Measurements from ENCODE around the gene ADISSP.

ADISSP gene

GRCh38 chr20:3755269-3755668 is 12.3 kb downstream of the ADISSP start:
- no peak for DNase-seq (ENCODE audit: low spot score)

- no peak for DNase-seq (ENCODE audit: low spot score)
These were observed 13.3 kb downstream of the ADISSP start for GRCh38 chr20:3754276-3754630.

- DNase-seq (ENCODE audit: low spot score), result no peak
These were observed 13.9 kb downstream of the ADISSP start for GRCh38 chr20:3753501-3754275.

- DNase-seq (ENCODE audit: low spot score), result peak; percentile 68
These were observed 14.5 kb downstream of the ADISSP start for GRCh38 chr20:3753098-3753497.

- DNase-seq (ENCODE audit: low spot score), result no peak
These were observed 15.2 kb downstream of the ADISSP start for GRCh38 chr20:3752386-3752759.

GRCh38 chr20:3751675-3752385 is 15.7 kb downstream of the ADISSP start:
- peak; percentile 52 for DNase-seq (ENCODE audit: low spot score)

- no peak for DNase-seq (ENCODE audit: low spot score)
These were observed 16.3 kb downstream of the ADISSP start for GRCh38 chr20:3751305-3751674.

- peak; percentile 12 for DNase-seq (ENCODE audit: low spot score)
These were observed 17.6 kb downstream of the ADISSP start for GRCh38 chr20:3749689-3750531.

GRCh38 chr20:3749087-3749688 is 18.4 kb downstream of the ADISSP start:
- no peak for DNase-seq (ENCODE audit: low spot score)

- DNase-seq (ENCODE audit: low spot score), result no peak
These were observed 19.5 kb downstream of the ADISSP start for GRCh38 chr20:3748073-3748472.

GRCh38 chr20:3747471-3747870 is 20.1 kb downstream of the ADISSP start:
- no peak for DNase-seq (ENCODE audit: low spot score)

GRCh38 chr20:3745686-3746173 is 21.8 kb downstream of the ADISSP start:
- no peak for DNase-seq (ENCODE audit: low spot score)

- DNase-seq (ENCODE audit: low spot score), result peak; percentile 78
These were observed 22.5 kb downstream of the ADISSP start for GRCh38 chr20:3744806-3745685.

- no peak for DNase-seq (ENCODE audit: low spot score)
These were observed 23.5 kb downstream of the ADISSP start for GRCh38 chr20:3744037-3744436.

- no peak for DNase-seq (ENCODE audit: low spot score)
These were observed 24.3 kb downstream of the ADISSP start for GRCh38 chr20:3743251-3743650.

- DNase-seq (ENCODE audit: low spot score), result no peak
These were observed 25.6 kb downstream of the ADISSP start for GRCh38 chr20:3741836-3742458.

- no peak for DNase-seq (ENCODE audit: low spot score)
These were observed 26.8 kb downstream of the ADISSP start for GRCh38 chr20:3740615-3741301.

GRCh38 chr20:3739926-3740451 is 27.6 kb downstream of the ADISSP start:
- no peak for DNase-seq (ENCODE audit: low spot score)

- DNase-seq (ENCODE audit: low spot score), result no peak
These were observed 28.3 kb downstream of the ADISSP start for GRCh38 chr20:3739054-3739925.
